ENCODE data around the gene SPTBN1.

Gene SPTBN1

GRCh38 chr2:54634564-54635511, 178.7 kb downstream of the SPTBN1 start:
- DNase-seq (ENCODE audit: low read depth): no peak

- no peak for DNase-seq (ENCODE audit: low read depth)
These were observed 179.5 kb downstream of the SPTBN1 start for GRCh38 chr2:54635554-54636152.

GRCh38 chr2:54636415-54637139, 180.4 kb downstream of the SPTBN1 start:
- no peak for DNase-seq (ENCODE audit: low read depth)

DNA sequence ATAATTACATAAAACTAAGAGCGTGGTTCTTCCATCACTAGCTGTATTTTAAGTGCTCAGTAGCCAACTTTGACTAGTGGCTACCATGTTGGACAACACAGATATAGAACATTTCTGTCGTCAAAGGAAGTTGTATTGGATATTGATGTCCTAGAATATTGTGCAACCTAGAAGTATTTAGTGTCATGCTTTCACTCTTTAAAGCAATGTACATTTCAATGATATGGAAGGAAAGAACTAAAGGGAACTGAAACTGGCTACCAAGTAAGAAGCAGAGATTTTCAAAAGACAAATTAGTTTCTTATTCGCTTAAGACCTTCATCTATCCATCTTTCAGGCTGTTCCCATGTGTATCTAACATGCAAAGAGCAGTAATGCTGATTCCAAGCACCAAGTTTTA, 182.0 kb downstream of the SPTBN1 start:
- DNase-seq (ENCODE audit: low read depth): no peak

DNA sequence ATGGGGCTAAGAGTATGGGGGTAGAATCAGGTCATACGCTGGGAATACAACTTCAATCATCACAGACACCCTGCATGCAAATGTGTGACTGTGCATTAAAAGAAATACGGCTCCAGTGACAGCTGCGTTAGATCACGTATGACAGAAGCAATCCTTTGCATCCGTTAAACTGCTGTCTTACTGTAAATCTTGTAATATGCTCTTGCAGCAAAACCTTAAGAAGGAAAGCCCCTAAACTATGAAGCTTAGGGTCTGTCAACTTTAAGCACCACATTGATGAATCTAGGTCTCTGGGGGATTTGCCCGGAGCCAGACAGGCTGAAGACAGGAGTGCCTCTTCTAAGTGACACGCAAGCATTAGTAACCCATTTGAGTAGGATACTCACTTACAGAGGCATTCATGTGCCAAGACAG, 182.7 kb downstream of the SPTBN1 start:
- no peak for DNase-seq (ENCODE audit: low read depth)

GRCh38 chr2:54639609-54640008, 183.5 kb downstream of the SPTBN1 start:
- DNase-seq (ENCODE audit: low read depth): no peak

DNA sequence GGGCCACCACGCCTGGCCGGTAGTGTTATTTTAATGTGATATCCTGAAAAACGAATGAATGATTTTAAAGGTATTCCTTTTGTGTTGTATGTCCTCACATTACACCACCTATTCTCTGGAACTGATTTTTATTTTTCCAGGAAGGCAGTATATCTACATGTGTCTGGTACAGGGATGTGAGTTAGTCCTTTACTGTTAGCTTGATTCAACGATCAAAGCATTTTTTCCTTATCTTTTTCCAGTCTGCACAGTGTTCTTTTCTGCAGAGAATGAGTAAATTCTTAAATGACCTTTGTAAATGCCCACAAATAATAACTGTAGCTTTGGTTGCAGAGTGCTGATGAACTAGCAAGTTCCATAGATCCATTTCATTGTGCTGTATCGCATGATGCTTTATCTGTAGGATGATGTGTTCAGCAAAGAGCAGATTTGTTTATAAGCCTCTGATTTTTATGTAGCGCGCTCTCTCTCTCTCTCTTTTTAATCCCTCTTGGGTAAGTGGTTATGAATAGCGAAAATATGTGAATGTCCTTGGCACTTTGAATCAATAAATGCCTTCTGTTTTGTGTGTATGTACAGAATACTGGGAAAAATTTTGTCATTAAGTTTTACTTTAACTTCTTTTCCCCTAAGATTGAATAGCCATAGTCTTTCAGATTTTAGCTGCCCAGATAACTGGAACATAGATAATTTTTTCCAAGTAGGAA, 184.9 kb downstream of the SPTBN1 start:
- no peak for DNase-seq (ENCODE audit: low read depth)

DNA sequence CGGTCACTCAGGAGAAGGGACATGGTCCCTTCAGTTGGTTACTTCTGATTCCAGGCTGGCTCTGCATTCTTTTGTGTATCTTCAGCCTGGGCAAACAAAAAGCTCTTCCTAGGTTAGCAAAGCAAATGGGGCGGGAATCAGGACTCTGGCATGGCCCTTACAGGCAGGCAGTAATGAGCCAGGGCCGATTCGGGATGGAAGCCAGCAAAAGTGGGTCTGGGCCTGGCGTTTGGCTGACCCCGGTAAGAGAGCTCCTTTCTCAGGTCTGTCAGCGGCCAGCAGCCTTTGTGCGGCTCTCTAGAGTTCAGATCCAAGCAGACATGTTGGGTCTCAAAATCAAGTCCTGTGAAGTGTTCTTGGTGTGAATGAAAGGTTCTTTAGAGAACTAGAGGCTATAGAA, 185.9 kb downstream of the SPTBN1 start:
- no peak for DNase-seq (ENCODE audit: low read depth)

- no peak for DNase-seq (ENCODE audit: low read depth)
These were observed 186.7 kb downstream of the SPTBN1 start for GRCh38 chr2:54642677-54643430.

DNA sequence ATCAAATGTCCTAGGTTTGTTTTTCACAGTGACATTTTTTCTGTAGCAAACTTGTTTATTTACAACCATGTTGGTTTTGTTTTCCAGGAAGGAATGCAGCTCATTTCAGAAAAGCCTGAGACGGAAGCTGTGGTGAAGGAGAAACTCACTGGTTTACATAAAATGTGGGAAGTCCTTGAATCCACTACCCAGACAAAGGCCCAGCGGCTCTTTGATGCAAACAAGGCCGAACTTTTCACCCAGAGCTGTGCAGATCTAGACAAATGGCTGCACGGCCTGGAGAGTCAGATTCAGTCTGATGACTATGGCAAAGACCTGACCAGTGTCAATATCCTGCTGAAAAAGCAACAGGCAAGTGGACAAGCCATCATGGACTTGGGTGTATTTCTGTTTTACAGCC, 188.1 kb downstream of the SPTBN1 start:
- no peak for DNase-seq (ENCODE audit: low read depth)

GRCh38 chr2:54646170-54646927, 190.2 kb downstream of the SPTBN1 start:
- DNase-seq (ENCODE audit: low read depth): no peak

- DNase-seq (ENCODE audit: low read depth): no peak
These were observed 192.1 kb downstream of the SPTBN1 start for GRCh38 chr2:54648256-54648655.

DNA sequence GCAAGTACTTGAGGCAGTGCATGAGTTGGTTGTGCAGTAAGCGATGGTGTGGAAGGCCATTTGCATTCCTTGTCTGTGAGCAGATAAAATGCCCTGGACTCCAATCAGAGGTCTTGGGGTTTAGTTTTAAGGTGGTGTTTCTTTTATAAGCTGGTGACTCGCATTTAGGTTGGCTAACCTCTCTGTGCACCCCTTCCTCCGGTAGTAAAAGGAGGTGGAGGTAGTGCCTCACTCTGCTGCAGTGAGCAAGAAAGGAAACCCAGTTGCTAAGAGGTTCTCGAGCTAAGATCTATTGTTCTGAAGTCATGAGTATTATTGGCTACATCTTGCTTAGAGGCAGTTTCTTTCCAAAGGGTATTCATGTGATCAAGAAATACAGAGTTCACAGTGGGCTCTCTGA, 193.1 kb downstream of the SPTBN1 start:
- no peak for DNase-seq (ENCODE audit: low read depth)

DNA sequence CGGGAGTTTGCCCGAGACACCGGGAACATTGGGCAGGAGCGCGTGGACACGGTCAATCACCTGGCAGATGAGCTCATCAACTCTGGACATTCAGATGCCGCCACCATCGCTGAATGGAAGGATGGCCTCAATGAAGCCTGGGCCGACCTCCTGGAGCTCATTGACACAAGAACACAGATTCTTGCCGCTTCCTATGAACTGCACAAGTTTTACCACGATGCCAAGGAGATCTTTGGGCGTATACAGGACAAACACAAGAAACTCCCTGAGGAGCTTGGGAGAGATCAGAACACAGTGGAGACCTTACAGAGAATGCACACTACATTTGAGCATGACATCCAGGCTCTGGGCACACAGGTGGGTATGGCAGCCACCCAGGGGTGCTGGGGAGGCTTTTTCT, 193.5 kb downstream of the SPTBN1 start:
- no peak for DNase-seq (ENCODE audit: low read depth)

DNA sequence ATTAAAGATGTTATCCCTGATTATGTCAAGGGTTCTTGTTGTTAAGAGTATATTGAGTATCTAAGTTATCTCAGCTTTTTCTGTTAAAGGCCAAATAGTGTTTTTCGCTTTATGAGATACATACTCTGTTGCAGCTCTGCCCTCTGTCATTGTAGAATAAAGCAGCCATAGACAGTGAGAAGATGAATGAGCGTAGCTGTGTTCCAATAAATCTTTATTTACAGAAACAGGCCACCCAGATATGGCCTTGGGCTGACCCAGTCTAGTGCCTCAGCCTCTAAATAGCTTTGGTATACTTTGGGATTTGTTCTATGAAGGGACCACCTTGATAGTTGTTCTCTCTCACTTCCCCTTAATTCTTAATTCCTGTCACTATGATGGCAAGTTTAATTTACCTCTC, 194.5 kb downstream of the SPTBN1 start:
- DNase-seq (ENCODE audit: low read depth): no peak

DNA sequence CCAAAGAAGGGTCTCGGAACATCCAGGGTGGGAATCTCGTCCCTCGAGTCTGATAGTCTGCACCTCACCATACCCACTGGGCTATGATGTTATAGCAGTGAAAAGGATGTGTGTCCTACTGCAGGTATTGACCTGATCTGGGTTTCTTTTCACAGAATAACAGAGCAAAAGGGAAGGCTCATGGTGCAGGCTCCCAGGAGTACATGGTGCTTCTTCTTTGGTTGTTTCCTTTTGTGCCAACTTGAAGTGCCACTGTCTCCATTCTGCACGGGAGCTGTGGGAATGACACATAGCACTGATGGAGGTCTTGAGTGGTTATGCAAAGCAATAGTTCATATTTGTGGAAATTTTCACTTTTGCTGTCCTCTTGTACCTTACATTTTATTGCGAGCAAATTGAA, 195.2 kb downstream of the SPTBN1 start:
- DNase-seq (ENCODE audit: low read depth): no peak

GRCh38 chr2:54652540-54652939, 196.4 kb downstream of the SPTBN1 start:
- no peak for DNase-seq (ENCODE audit: low read depth)

- no peak for DNase-seq (ENCODE audit: low read depth)
These were observed 197.6 kb downstream of the SPTBN1 start for GRCh38 chr2:54653572-54654204.

- no peak for DNase-seq (ENCODE audit: low read depth)
These were observed 199.1 kb downstream of the SPTBN1 start for GRCh38 chr2:54655046-54655809.
